IMR-90 (cell line): Measurements from ENCODE around the gene NPC1. TPM values are rescaled to one million over a fixed set of nuclear protein-coding genes. Genes with fewer than 3 reads are reported as not detected.

ENCODE experiments used
- ATAC-seq: fragments of 200-7000 bp; cut with Tn5 transposase; 2 replicates; pipeline ENCODE4 v1.9.1; 2020; ENCODE audit warnings: low read depth, mild to moderate bottlenecking, moderate library complexity
- BruUV-seq: library from RNA; stranded (reverse); fragments of 400-500 nt; replicated peaks from 2 replicates; lab custom pipeline; 2021; lab: Mats Ljungman, UMichigan
- CTCF ChIA-PET: fragments of 300-600 bp; formaldehyde crosslinking; extraction: SDS; loops from one replicate; lab custom pipeline; 2021; ENCODE audit warnings: antibody characterized with exemption; lab: Yijun Ruan, JAX
- POLR2A ChIA-PET: fragments of 300-600 bp; sonication (Branson Sonifier 250); formaldehyde crosslinking; loops from one replicate; lab custom pipeline; 2022; ENCODE audit warnings: antibody characterized with exemption; ENCODE audit not compliant: unreplicated experiment; lab: Charles Lee
- DNase-seq: peaks from one replicate; pipeline ENCODE4 v3.0.0; 2013
- H2AFZ ChIP-seq: replicated peaks from 2 replicates; pipeline ENCODE3; 2013; ENCODE audit warnings: low read length, mild to moderate bottlenecking; ENCODE audit not compliant: poor library complexity
- H2AK5ac ChIP-seq: 2 replicates; pipeline ENCODE4 v1.6.1; 2013; ENCODE audit warnings: low read depth, low read length, inconsistent platforms
- H2AK9ac ChIP-seq: replicated peaks from 2 replicates; pipeline ENCODE3; 2013; ENCODE audit warnings: mild to moderate bottlenecking, low read depth, low read length, moderate library complexity; ENCODE audit not compliant: poor library complexity
- H2BK120ac ChIP-seq: 2 replicates; pipeline ENCODE4 v1.6.1; 2013; ENCODE audit warnings: low read depth, low read length, inconsistent platforms
- H2BK15ac ChIP-seq: 3 replicates; pipeline ENCODE4 v1.6.1; 2013; ENCODE audit warnings: low read depth, low read length, inconsistent platforms
- H2BK20ac ChIP-seq: 2 replicates; pipeline ENCODE4 v1.6.1; 2013; ENCODE audit warnings: low read depth, mild to moderate bottlenecking, inconsistent platforms, low read length, moderate library complexity
- H2BK5ac ChIP-seq: 2 replicates; pipeline ENCODE4 v1.6.1; 2013; ENCODE audit warnings: mild to moderate bottlenecking, low read depth, low read length, inconsistent platforms; ENCODE audit not compliant: poor library complexity, severe bottlenecking
- H3K14ac ChIP-seq: replicated peaks from 2 replicates; pipeline ENCODE4 v1.6.1; 2013; ENCODE audit warnings: low read depth, low read length, inconsistent platforms
- H3K18ac ChIP-seq: 2 replicates; pipeline ENCODE4 v1.6.1; 2013; ENCODE audit warnings: low read depth, low read length, control low read depth
- H3K23ac ChIP-seq: 2 replicates; pipeline ENCODE4 v1.6.1; 2013; ENCODE audit warnings: low read depth, low read length, inconsistent platforms
- H3K27ac ChIP-seq: 2 replicates; pipeline ENCODE4 v1.5.1; 2013; ENCODE audit warnings: mild to moderate bottlenecking, control low read depth, low read length; ENCODE audit not compliant: insufficient read depth
- H3K27me3 ChIP-seq: 2 replicates; pipeline ENCODE4 v1.6.1; 2013; ENCODE audit warnings: low read length; ENCODE audit not compliant: control insufficient read depth, insufficient read depth
- H3K36me3 ChIP-seq: 2 replicates; pipeline ENCODE4 v1.6.1; 2013; ENCODE audit warnings: low read length, mixed read lengths; ENCODE audit not compliant: control insufficient read depth, insufficient read depth
- H3K4ac ChIP-seq: 2 replicates; pipeline ENCODE4 v1.6.1; 2013; ENCODE audit warnings: low read depth, low read length, inconsistent platforms
- H3K4me1 ChIP-seq: 2 replicates; pipeline ENCODE4 v1.6.1; 2013; ENCODE audit warnings: low read length, mixed read lengths; ENCODE audit not compliant: control insufficient read depth, insufficient read depth
- H3K4me2 ChIP-seq: 2 replicates; pipeline ENCODE4 v1.6.1; 2013; ENCODE audit warnings: low read depth, mild to moderate bottlenecking, control low read depth, low read length, moderate library complexity
- H3K4me3 ChIP-seq: 2 replicates; pipeline ENCODE4 v1.5.1; 2013; ENCODE audit warnings: low read depth, mild to moderate bottlenecking, control low read depth, low read length, moderate library complexity; ENCODE audit not compliant: insufficient read depth
- H3K56ac ChIP-seq: 2 replicates; pipeline ENCODE4 v1.6.1; 2013; ENCODE audit warnings: low read length, inconsistent platforms; ENCODE audit not compliant: insufficient read depth; ENCODE audit errors: extremely low read depth
- H3K79me1 ChIP-seq, 2 experiments: 2 replicates each; pipeline ENCODE4 v1.6.1; 2013; ENCODE audit warnings: low read length in 2 of 2, inconsistent platforms in 1 of 2, low read depth in 1 of 2
- H3K9ac ChIP-seq: 2 replicates; pipeline ENCODE4 v1.6.1; 2013; ENCODE audit warnings: low read depth, low read length, control low read depth
- H3K9me1 ChIP-seq: 2 replicates; pipeline ENCODE4 v1.6.1; 2013; ENCODE audit warnings: low read length, inconsistent platforms; ENCODE audit not compliant: insufficient read depth
- H3K9me3 ChIP-seq: 2 replicates; pipeline ENCODE4 v1.6.1; 2013; ENCODE audit warnings: low read length; ENCODE audit not compliant: control insufficient read depth, insufficient read depth
- H4K20me1 ChIP-seq: 2 replicates; pipeline ENCODE4 v1.6.1; 2013; ENCODE audit warnings: low read length, inconsistent platforms; ENCODE audit not compliant: insufficient read depth
- H4K5ac ChIP-seq: 2 replicates; pipeline ENCODE4 v1.6.1; 2013; ENCODE audit warnings: mild to moderate bottlenecking, low read depth, low read length, control low read depth
- H4K8ac ChIP-seq, 2 experiments: 2 replicates each; pipeline ENCODE4 v1.6.1; 2013; ENCODE audit warnings: low read depth in 2 of 2, low read length in 2 of 2, control low read depth in 1 of 2, inconsistent platforms in 1 of 2
- H4K91ac ChIP-seq: 2 replicates; pipeline ENCODE4 v1.6.1; 2013; ENCODE audit warnings: low read depth, low read length, inconsistent platforms; ENCODE audit not compliant: insufficient read depth
- MAFK ChIP-seq: IDR thresholded peaks from 2 replicates; pipeline ENCODE4 v1.6.1; 2012; ENCODE audit warnings: low read depth, low read length, improper control_type of control experiment
- MXI1 ChIP-seq: IDR thresholded peaks from 2 replicates; pipeline ENCODE4 v1.6.1; 2012; ENCODE audit warnings: low read depth, mild to moderate bottlenecking, low read length, moderate library complexity, borderline replicate concordance
- NFE2L2 ChIP-seq: fragments of 150-350 bp; IDR thresholded peaks from 2 replicates; pipeline ENCODE4 v1.6.1; 2016; ENCODE audit warnings: low read depth, mild to moderate bottlenecking, low read length
- RAD21 ChIP-seq: IDR thresholded peaks from 2 replicates; pipeline ENCODE4 v1.6.1; 2012; ENCODE audit warnings: low read length, improper control_type of control experiment
- RFX5 ChIP-seq: IDR thresholded peaks from 2 replicates; pipeline ENCODE4 v1.8.0; 2012; ENCODE audit warnings: low read depth, mild to moderate bottlenecking, low read length, moderate library complexity
- WGBS, 2 experiments: methylation state at CpG; one replicate each; pipeline versions ENCODE4 v1.1.5 to v1.1.7; 2013; ENCODE audit warnings: missing lambda C conversion rate in 2 of 2; ENCODE audit not compliant: insufficient read length in 1 of 2; ENCODE audit errors: extremely low coverage in 2 of 2; 5-methylcytosine and 5-hydroxymethylcytosine counted together
- dilution Hi-C: fragments of 300-500 bp; cut with HindIII; formaldehyde crosslinking; loops from one replicate; pipeline ENCODE4 v1.14.3; 2018; ENCODE audit warnings: low sequenced_read_pairs; ENCODE audit not compliant: unreplicated experiment
- in situ Hi-C: fragments of 300-500 bp; cut with MboI; formaldehyde crosslinking; loops from 3 replicates; pipeline ENCODE4 v1.14.3; 2019; ENCODE audit warnings: low sequenced_read_pairs, inconsistent platforms, mixed read lengths
- intact Hi-C: fragments of 100-400 bp; cut with micrococcal nuclease; formaldehyde crosslinking; loops from 2 replicates; pipeline ENCODE4 v1.10.0; 2022
- polyA plus RNA-seq, 3 experiments: library from polyadenylated mRNA; depleted of rRNA; stranded (reverse); fragments of >200 nt; gene quantifications; 2 replicates each; pipeline ENCODE4 v1.2.3, GENCODE V29; 2012; ENCODE audit warnings: low replicate concordance in 1 of 3
- total RNA-seq: library from RNA; depleted of rRNA; stranded (reverse); fragments of >200 nt; gene quantifications from 2 replicates; pipeline ENCODE4 v1.2.3, GENCODE V29; 2012

NPC1 gene
- total and polyA plus RNA-seq, 2 of the 4 experiments (the other 2 are of a cell fraction): 7.5 to 7.9 TPM

DNA sequence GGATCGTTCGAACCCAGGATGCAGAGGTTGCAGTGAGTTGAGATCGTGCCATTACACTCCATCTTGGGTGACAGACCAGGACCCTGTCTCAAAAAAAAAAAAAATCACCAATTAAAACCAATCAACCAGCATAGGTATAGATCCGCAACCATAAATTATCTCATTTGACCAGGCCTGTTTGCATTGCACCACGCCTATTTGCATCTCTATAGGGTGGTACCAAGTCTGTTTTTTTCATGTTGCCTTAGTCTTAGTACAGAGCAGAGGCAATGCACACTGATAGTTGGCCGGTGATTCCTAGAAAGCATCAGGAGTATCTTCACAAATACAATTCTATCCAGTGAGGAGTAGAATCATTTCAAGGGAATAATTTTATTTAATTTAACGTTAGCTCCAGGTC is 9.3 kb upstream of the NPC1 start:
- ATAC-seq (no peak), DNase-seq (no peak)
- CTCF ChIA-PET: no interaction called here
- Histone ChIP-seq H3K23ac (no peak overlapping the region), H2BK5ac (no peak overlapping the region), H2AFZ (no peak overlapping the region), H2BK15ac (no peak overlapping the region), H3K4me2 (no peak overlapping the region), H3K4me1 (no peaks in the 10 kb centered on the region; the same call in 1 of the 2 replicates), H3K27ac (no peak overlapping the region), H4K5ac (no peak overlapping the region), H2BK20ac (no peak overlapping the region), H2BK120ac (no peak overlapping the region), H3K36me3 (no peaks in the 10 kb centered on the region), H3K9ac (no peak overlapping the region), H3K9me1 (peaks cover 9% of the 10 kb centered on the region; the same call in 1 of the 2 replicates), H4K91ac (no peak overlapping the region), H3K79me1 (no peaks in the 10 kb centered on the region), H3K4me3 (no peak overlapping the region), H4K20me1 (no peaks in the 10 kb centered on the region), H3K56ac (no peak overlapping the region), H4K8ac (no peak overlapping the region), H3K18ac (no peak overlapping the region), H2AK9ac (no peak overlapping the region), H3K4ac (no peak overlapping the region), H3K27me3 (no peaks in the 10 kb centered on the region; the same call in 1 of the 2 replicates), H2AK5ac (no peak overlapping the region), H3K14ac (no peak overlapping the region), H3K9me3 (no peaks in the 10 kb centered on the region)
- POLR2A ChIA-PET: no interaction called here
- BruUV-seq: no TSS peak
- intact Hi-C loops: no loop called here
- in situ Hi-C loops: no loop called here
- TF ChIP-seq RFX5 (no peak), MXI1 (no peak), NFE2L2 (no peak), MAFK (no peak), RAD21 (no peak)
- dilution Hi-C loops: no loop called here
- WGBS, 2 experiments: no CpG with 5 or more reads among the region's 7 CpGs
